Medulla oblongata (tissue), 1 donor: ENCODE measurements around the gene FAM111A.

ENCODE experiments used
- DNase-seq: peaks from one replicate; pipeline ENCODE4 v3.0.0-alpha.2; 2015; ENCODE audit errors: extremely low spot score

FAM111A gene

GRCh38 chr11:59199546-59200422, 57.1 kb downstream of the FAM111A start:
- DNase-seq = no peak

- DNase-seq = no peak
Observed at GRCh38 chr11:59200423-59200746, 57.7 kb downstream of the FAM111A start.

GRCh38 chr11:59201353-59201752, 58.7 kb downstream of the FAM111A start:
- no peak for DNase-seq
